ENCODE data around the gene APBA1.
A peak's percentile ranks its signal among the peaks of the same experiment; 100 is the strongest.

APBA1 gene

GRCh38 chr9:69646810-69647209 lies 25.4 kb downstream of the APBA1 start:
- TF ChIP-seq CTCF (conservative IDR thresholded peaks at IDR 0.05; ENCODE audit: low read depth, low read length), result no peak
- DNase-seq (ENCODE audit: low read depth), result no peak
- no peak overlapping the region for H3K4me3 ChIP-seq (ENCODE audit: low read depth, low read length)

GRCh38 chr9:69645488-69645887 lies 26.7 kb downstream of the APBA1 start:
- no peak for TF ChIP-seq CTCF (conservative IDR thresholded peaks at IDR 0.05; ENCODE audit: low read depth, low read length)
- no peak for DNase-seq (ENCODE audit: low read depth)
- H3K4me3 ChIP-seq (ENCODE audit: low read depth, low read length), result no peak overlapping the region

- no peak for TF ChIP-seq CTCF (conservative IDR thresholded peaks at IDR 0.05; ENCODE audit: low read depth, low read length)
- DNase-seq (ENCODE audit: low read depth), result no peak
- H3K4me3 ChIP-seq (ENCODE audit: low read depth, low read length), result no peak overlapping the region
Measured at GRCh38 chr9:69643098-69643497, 29.1 kb downstream of the APBA1 start.

- no peak for TF ChIP-seq CTCF (conservative IDR thresholded peaks at IDR 0.05; ENCODE audit: low read depth, low read length)
- H3K4me3 ChIP-seq (ENCODE audit: low read depth, low read length), result no peak overlapping the region
- peak; percentile 41 for DNase-seq (ENCODE audit: low read depth)
Measured at GRCh38 chr9:69637817-69638200, 34.4 kb downstream of the APBA1 start.

GRCh38 chr9:69637193-69637816 lies 34.9 kb downstream of the APBA1 start:
- TF ChIP-seq CTCF (conservative IDR thresholded peaks at IDR 0.05; ENCODE audit: low read depth, low read length), result no peak
- DNase-seq (ENCODE audit: low read depth), result no peak
- no peak overlapping the region for H3K4me3 ChIP-seq (ENCODE audit: low read depth, low read length)

GRCh38 chr9:69633716-69634115 lies 38.5 kb downstream of the APBA1 start:
- no peak for DNase-seq (ENCODE audit: low read depth)
- no peak for TF ChIP-seq CTCF (conservative IDR thresholded peaks at IDR 0.05; ENCODE audit: low read depth, low read length)
- H3K4me3 ChIP-seq (ENCODE audit: low read depth, low read length), result no peak overlapping the region

GRCh38 chr9:69632768-69633167 lies 39.4 kb downstream of the APBA1 start:
- no peak for TF ChIP-seq CTCF (conservative IDR thresholded peaks at IDR 0.05; ENCODE audit: low read depth, low read length)
- H3K4me3 ChIP-seq (ENCODE audit: low read depth, low read length), result no peak overlapping the region
- DNase-seq (ENCODE audit: low read depth), result no peak
